Frontal cortex (tissue), 4 donors: ENCODE data around the gene NCK2. TPM values are rescaled to one million over a fixed set of nuclear protein-coding genes. Genes with fewer than 3 reads are reported as not detected.

Experiments
- DNase-seq, 2 donors: peaks; one replicate each; pipeline ENCODE4 v3.0.0; 2012; ENCODE audit warnings: low spot score in 2 of 2
- FAIRE-seq: peaks from 2 replicates; lab custom pipeline; 2012; peaks lifted over from hg19 to GRCh38; lab: Jason Lieb, UNC
- total RNA-seq: library from RNA; depleted of rRNA; stranded (reverse); fragments of >200 nt; gene quantifications from one replicate; pipeline ENCODE4 v1.2.3, GENCODE V29; 2014
- donor health status: control.
- donor health status: control.
- donor health status: control.

The NCK2 gene
- total RNA-seq, 1 donor from 2014 or later: 84.8 TPM

DNA sequence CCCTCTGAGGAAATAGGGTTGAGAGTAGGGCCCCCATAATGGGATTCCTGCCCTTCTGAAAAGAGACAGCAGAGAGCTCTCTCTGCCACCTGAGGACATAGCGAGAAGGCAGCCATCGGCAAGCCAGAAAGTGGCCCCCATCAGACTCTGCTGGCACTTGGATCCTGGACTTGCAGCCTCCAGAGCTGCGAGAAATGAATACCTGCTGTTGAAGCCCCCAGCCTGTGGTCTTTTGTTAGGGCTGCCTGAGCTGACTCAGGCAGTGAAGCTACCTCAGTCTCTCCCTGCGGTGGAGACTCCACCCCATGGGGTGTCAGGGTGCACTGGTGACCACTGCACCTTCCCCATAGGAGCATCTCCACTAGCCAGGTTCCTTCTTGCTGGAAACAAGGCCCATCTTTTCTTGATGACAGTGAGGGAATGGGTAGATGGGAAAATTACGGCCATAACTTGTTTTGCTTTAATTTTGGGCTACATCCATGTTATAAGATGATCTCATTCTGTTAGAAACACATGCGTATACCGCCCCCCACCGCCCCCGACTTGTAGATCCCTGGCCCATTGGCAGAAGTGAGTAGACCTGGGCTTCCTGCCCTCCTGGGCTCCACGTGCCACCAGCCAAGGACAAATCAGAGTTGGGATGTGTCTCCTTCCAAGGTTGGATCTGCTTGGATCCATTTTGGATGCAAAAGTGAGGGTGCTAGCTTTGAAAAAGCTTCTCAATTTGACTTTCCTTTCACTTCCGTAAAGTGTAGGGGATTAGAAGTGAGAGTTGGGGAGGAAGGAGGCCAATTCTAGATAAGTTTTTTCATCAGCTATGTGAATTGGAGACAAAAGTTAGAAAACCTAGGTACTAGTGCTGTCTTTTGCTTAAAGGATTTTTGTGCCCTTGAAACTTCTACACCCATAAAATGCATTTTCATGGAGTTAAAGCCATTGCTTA, 42.9 kb downstream of the NCK2 start:
- no peak for DNase-seq
- no peak for FAIRE-seq

DNA sequence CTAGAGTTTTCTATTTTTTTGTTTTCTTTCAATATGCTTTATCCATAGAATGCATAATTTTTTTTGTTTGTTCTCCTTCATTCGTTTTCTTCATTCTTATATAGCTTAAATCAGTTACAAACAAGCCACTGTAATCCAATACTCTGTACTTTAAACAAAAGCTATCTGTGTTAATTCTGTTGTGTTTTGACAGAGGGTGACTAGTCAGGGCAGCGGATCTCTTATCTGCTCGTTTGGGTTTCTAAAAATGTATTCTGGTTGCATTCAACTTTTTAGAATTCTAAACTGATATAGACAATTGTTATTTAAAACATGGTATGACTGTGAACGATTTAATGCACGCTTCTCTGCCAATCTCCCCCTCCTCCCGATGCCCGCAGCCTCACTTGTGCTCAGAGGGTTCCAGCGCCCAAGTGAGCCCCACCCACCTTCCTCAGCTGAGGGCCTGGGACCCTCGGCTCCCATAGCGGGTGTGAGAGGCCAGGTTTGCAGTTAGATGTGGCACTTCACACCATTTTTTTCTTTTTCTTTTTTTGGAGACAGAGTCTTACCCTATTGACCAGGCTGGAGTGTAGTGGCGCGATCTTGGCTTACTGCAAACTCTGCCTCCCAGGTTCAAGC, 44.1 kb downstream of the NCK2 start:
- FAIRE-seq: no peak
- DNase-seq: no peak

DNA sequence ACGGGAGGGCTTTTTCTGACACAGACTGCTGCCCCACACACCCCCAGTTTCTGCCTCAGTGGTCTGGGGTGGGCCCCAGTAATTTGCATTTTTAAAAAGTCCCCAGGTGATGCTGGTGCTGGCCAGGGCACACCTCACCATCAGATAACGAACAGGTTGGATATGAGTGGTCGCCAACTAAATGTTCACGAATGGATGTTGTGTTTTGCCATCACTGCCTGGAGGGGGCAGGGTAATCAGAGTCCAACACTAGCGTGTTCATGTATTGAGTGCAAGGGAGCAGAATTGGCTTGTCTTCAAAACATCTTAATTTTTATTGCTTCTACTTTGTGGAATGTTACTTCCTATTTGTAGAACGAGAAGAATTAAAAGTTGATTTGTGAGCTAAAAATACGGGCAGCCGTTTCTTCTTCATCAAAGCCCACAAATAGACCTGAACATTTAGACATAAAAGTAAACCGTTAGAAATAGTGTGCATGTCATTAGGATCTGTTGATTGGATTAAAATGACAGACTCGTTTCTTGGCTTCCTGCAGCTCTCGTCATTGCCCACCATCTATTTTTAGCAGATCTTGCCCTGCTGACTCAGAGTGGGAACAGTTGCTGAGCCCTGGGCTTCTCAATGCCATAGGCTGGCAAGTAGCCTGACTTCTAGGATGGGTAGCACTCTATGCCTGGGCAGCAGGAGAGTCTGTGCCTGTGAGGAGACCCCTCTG, 45.2 kb downstream of the NCK2 start:
- FAIRE-seq: no peak
- peak in 1 of 2 donors; percentile 57 for DNase-seq

DNA sequence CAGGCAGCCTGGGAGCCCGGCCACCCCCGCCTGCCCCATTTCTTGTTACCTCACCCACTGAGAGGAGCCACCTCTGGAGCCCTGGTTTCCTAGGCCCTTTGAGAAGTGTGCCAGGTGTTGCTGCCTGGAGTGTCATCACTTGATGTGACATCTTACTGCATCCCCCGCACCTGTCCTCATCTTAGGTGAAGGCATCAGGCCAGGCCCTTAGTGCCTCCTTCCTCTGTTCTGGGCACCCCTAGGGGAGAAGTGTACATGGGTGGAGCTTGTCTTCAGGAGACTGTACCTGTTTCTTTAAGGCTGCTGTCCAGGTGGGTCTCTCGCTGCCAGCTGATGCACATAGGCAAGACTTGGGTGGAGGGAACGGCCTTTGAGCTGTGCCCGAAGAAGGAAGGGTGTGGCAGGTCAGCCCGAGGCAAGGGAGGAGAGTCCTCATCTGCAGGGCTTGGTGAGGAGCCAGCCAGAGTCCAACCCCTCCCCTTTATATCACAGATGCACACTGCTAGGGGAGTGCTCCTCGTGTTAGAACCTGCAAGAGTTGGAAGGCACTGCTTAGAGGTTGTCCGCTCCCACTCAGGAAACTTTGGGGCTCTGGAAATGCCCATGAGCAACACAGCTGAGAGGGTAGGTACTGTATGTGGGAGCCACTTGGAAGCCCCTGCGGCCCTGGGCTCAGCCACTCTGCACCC, 45.9 kb downstream of the NCK2 start:
- FAIRE-seq: no peak
- DNase-seq: no peak

DNA sequence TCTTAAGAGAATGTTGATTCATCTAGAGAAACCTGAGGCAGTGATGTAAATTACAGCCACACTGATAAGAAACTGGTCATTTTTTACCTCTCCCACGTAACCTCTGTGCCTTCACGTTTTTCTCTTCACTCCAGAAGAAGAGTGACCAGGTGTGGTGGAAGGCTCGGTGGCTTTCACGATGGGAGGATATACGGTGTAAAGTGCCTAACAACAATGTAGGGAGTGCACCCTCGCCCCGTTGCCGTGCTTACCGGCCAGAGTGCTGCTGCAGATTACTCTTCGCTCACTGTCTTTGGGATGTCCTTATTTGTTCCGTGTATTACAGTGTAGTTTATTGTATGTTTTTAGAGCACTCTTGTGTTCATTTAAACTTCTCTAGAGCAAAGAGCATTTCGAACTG, 46.5 kb downstream of the NCK2 start:
- FAIRE-seq: no peak
- no peak for DNase-seq

DNA sequence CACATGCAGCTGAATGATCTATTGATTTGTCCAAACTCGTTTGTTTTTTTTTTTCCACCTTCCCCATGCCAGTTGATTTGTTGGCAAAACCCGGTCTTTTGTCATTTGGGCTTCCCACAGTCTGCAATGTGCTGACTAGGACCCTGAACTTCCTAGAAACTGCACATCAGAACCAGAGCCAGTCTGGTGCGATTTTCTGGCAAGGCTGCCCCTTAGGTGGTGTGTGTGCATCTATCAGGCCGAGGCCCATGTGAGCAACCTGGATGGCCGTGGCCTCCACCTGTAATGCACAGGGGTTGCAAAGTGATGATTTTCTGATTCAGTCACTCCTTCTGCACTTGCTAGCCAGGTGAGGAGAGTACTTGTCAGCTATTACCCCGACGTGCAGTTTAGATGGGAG, 47.8 kb downstream of the NCK2 start:
- no peak for FAIRE-seq
- no peak for DNase-seq

DNA sequence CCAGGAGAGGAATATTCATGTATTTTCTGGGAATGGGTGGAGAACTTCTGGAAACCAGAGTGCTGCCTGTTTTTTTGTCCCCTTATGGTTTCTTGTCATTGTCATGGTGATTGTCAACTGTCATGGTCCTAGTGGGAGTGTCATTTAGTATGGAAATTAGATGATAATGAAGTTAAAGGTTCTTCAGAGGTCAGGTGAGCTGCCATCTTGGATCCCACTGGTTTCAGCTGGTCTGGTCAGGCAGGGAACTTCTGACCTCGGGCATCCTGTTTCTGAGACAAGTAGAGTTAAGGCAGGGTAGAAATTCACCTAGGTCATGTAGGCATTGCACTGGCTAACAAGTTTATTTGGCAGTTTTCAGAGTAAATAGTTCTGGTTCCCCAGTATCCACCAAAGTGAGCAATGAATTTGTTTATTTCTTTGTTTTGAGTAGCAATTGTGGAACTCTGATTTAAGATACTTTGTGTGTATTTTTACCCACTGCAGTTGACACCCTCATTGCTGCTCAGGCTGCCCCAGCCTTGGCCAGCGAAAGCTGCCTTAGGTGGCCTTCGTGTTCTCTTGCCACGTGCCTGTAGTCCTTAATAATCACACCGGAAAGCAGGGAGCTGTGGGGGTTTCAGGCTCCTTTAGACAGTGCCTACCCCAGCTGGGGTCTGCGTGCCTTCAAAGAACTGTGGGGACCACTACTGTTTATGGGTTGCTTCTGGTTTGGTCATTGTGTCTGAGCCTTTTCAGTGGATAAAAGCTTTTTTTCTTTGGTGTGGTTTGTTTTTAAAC, 48.7 kb downstream of the NCK2 start:
- DNase-seq (no peak), FAIRE-seq (no peak)

DNA sequence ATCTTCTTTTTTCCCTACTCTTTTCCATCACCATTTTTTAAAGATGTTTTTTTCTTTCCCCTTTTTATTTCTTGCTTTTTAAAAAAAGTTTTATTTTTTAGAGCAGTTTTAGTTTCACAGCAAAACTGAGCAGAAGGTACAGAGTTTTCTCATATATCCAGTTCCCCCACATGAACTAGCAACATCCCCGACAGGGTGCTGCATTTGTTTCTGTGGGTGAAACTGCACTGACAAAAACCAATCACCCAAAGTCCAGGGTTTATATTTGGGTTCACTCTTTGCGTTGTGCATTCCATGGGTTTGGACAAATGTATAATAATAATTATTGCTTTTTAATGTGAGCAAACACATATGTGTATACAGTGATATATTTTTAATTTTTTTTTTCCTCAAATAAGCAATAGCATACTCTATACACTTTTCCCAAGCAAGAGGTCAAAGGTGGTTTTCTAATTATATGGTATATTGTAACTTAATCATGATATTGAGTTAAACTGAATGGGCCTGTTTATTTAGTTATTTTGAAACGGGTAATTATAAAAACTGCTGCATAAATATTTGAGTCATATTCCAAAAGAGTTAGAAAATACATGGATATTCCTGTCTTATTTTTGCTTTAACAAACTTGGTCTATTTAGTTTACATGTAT, 50.3 kb downstream of the NCK2 start:
- no peak for FAIRE-seq
- DNase-seq: no peak

DNA sequence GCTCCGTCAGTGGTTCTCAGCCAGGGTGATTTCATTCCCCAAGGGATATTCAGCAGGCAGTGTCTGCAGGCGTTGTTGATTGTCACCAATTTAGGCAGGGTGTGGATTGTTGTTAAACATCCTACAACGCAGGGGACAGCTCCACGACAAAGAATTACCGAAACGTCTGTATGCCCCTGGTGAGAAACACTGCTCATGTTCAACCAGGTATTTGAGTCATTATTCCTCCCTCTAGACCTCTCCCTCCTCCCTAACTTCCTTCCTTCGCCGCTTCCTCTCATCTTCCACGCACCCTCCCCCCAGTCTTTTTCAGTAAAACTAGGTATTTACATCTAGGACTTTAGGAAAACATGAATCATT, 50.8 kb downstream of the NCK2 start:
- DNase-seq (no peak), FAIRE-seq (no peak)

DNA sequence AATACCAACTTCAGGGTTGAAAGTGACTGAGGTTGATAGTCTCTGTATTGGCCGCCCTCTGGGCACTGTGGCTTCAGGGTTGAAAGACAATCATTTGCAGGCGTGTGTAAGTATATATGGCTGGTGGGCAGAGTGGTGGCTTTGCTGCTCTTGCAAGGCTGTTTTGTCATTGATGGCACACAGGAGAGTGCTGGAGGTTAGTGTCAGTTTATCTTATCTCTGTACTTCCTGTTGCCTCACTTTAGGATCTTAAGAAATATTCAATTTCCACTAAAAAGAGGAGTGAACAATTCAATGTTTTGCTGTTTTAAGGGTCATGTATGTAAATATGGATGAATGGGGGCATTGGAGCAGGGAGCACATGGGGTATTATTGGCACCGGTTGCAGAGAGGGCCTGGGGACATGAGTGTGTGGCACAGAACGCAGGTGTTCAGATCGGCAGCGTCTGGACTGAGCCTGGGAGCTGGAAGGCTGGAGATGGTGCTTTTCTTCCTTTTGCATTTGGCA, 51.5 kb downstream of the NCK2 start:
- no peak for FAIRE-seq

DNA sequence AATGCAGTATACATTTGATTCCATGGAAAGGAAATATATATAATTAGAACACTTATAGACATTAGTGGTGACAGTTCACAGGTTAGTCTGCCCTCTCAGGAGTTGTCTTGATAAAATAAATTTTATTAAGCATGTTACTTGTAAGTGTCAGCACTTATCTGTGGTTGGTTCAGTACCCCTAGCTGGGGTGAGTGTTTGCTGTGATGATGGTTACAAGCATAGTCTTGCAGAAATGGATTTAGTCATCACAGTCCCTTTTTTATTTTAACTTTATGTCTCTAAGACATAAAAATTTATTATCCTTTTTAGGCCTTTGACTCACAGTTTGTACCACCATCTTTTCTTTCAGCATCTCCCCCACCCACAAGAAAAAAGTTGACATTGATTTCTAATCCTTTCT, 52.1 kb downstream of the NCK2 start:
- FAIRE-seq (no peak), DNase-seq (no peak)

More for the DNA sequence above, 51.5 kb downstream of the NCK2 start:
- DNase-seq: no peak

DNA sequence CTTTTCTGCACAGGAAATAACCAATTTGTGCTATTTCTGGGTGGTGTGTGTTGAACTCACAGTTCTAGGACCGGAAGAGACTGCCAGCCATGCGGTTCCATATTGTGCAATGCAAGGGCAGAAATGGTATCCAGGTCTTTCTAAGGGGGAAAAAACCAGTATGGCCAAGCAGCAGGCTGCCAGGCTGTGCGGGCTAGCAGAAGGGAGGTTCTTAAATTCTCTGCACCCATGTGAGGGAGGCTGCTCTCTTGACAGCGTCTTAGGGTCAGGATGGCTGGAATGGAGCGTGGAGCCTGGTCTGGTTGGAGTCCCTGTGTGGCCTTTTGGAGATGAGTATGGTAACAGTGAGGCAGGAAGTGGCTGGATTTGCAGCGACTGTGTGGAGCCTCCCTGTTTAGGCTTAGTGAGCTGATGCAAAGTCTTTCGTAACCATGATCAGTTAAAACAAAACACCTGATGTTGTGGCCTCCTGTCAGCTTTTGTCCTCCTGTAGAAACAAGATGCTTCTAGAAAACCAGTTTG, 52.6 kb downstream of the NCK2 start:
- FAIRE-seq: no peak
- DNase-seq: no peak

DNA sequence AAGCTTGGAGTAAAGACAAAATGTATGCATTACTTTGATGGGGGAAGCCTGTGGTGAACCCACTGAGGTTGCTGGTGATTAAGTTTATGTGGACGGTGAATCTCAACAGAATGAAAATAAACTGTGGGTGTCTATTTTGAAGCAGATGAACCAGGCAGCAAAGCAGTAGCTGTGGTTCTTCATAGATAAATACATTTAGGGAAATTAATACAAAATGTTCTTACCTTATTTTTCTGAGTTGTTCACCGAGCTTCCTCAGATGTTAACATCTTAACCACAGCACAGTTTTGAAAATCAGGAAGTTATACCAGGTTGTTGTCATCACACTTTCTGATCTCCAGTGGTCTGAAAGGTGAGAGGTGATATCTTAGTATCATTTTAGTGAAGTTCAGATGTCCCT, 53.9 kb downstream of the NCK2 start:
- DNase-seq (no peak), FAIRE-seq (no peak)

DNA sequence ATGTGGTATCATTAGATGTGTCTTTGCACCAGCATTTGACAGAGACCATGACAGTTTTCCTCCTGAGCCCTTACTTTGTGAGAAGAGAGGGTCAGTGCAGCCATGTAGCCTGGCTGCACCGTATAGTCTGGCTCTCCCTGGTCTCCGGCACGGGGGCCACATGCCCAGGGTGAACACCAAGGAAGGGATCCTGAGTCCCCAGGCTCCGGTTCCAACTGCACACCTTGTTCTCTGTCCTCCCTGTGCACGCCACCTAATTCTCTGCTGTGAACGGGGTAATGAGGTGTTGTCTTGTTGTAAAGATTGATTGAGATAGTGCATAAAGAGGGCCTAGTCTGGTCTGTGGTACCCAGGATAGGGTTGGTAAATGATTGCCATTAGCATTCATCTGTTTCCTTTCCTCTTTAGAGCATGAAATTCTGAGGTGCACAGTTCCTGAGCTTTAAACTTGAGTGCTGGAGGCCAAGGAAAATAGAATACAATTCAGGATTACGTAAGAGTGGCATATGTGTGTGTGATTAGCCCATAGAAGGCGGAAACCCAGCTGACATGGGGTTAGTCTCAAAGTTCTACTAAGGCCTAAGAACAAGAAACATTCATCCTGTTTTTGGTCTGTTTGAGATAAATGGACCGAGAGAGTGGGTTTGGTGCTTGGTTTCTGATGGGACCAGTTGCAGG, 55.5 kb downstream of the NCK2 start:
- no peak for DNase-seq
- FAIRE-seq: no peak

DNA sequence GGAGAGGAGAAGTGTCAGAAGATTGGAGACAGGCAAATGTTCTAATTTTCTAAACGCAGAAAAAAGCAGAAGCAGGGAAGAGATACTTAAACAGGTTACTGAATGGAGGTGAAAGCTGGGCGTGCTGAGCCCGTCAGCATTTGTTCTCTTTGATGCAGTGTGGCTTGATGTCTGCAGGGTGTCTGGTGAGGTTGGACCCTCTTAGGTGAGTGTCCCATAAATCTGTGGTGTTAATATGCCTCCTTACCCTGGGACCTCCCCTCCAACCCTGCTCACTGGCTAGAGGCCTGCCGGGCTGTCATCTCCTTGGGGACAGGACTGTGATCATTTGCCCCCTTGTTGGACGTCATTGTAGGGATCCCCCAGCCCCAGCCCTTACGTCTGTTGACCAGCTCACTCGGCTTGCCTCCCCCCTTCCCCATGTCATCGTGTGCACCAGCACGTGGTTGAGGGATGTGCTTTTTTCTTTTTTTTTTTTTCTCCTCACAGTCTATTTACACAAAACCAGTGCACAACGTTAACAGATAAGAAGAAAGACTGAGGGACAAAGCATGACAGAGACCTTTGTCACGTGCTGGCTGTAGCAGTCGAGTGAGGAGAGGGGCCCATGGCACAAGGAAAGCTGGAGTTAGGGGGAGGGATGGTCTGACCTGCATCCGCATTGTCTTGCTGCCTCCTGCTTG, 56.4 kb downstream of the NCK2 start:
- FAIRE-seq (no peak), DNase-seq (no peak)

DNA sequence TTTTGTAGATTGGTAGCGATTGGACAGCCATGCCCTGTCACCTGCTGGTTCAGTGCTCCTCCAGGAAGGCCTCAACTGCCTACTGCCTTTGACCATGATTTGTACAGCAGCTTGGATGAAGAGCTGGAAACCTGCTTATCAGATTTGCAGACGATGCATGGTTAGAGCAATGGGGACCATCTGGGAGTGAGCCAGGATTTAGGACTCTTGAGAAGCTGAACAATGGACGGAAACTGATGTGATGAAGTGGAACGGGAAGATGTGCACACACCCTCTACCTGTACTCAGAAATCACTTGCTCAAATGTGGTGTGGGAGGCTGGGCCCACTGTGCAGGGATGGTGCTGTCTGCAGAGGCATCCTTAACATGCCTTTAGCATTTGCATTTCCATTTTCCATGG, 57.2 kb downstream of the NCK2 start:
- no peak for DNase-seq
- FAIRE-seq: no peak

DNA sequence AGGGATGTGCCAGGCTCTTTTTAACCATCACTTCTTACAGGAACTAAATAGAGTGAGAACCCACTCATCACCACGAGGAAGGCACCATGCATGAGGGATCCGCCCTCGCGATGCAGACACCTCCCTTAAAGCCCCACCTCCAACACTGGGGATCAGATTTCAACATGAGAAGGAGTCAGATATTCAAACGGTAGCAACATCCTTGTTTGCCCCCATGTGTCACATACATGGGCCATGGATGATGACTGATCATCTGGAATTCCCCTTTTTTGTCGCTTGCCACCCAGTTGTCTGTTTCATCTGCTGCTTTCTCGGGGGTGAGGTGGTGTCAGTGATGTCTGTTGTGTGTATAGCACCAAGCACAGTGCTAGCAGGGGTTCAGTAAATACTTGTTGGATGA, 57.9 kb downstream of the NCK2 start:
- no peak for FAIRE-seq
- no peak for DNase-seq

DNA sequence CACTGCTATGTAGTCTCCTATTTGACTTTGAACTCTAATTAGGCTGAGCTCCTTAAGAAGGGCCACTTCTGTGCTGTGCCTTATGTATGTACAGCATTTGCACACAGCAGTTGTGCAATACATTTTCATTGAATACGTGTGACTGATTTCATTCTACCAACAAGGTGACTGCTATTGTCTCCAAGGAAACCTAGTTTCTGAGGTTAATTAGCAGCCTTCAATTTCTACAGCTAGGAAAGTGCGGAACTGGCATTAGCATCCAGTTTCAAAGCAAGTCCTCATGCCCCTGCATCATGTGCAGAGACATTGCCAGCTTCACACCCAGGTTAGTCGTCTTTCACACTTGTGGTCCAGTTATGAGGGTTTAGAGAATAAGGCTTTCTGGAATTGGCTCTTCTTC, 58.6 kb downstream of the NCK2 start:
- no peak for FAIRE-seq
- no peak for DNase-seq
